Measurements from ENCODE around the gene NPEPPS.

- TF ChIP-seq CTCF (optimal IDR thresholded peaks at IDR 0.05 in 1 of 3, IDR thresholded peaks at IDR 0.05 in 1 of 3, conservative IDR thresholded peaks at IDR 0.05 in 1 of 3; ENCODE audit: extremely low read depth in 1 of 3, insufficient read depth in 2 of 3, low read length in 3 of 3): no peak
- no peak for TF ChIP-seq EZH2 (IDR thresholded peaks at IDR 0.05; ENCODE audit: low read length)
These were observed 103.1 kb downstream of the NPEPPS start for GRCh38 chr17:47633996-47634395.

Data from keratinocyte (primary cell).